ENCODE data around the gene KCNQ5. TPM values are rescaled to one million over a fixed set of nuclear protein-coding genes. Genes with fewer than 3 reads are reported as not detected.
A peak's percentile ranks its signal among the peaks of the same experiment; 100 is the strongest.

The KCNQ5 gene
- total RNA-seq, 1 experiment from 2014 or later, result 2.0 TPM

- TF ChIP-seq E2F5 (CRISPR knock-in tag; IDR thresholded peaks at IDR 0.05) (no peak), NR3C1 (CRISPR knock-in tag; conservative IDR thresholded peaks at IDR 0.05; ENCODE audit: low read depth) (no peak), JAZF1 (CRISPR knock-in tag; IDR thresholded peaks at IDR 0.05) (no peak)
These were observed 81.2 kb downstream of the KCNQ5 start (continued) for GRCh38 chr6:72703093-72703492.

- DNase-seq (ENCODE audit: low spot score), result no peak
- Mint-ChIP-seq H3K4me3 (no peak overlapping the region), H3K36me3 (no peaks in the 10 kb centered on the region), H3K27me3 (ENCODE audit: low read depth) (no peaks in the 10 kb centered on the region), H3K4me1 (peaks cover 7% of the 10 kb centered on the region), H3K9me3 (peaks cover 4% of the 10 kb centered on the region), H3K27ac (no peak overlapping the region)
- POLR2A ChIA-PET, result no interaction called here
- ATAC-seq, result peak; percentile 70
- no peak for TF ChIP-seq ATF1 (CRISPR knock-in tag; IDR thresholded peaks at IDR 0.05)
- TF ChIP-seq FOXK1 (CRISPR knock-in tag; IDR thresholded peaks at IDR 0.05), result no peak
- no peak for TF ChIP-seq ZNF263 (CRISPR knock-in tag; IDR thresholded peaks at IDR 0.05; ENCODE audit: low read depth)
- CTCF ChIA-PET, result no interaction called here
These were observed 83.1 kb downstream of the KCNQ5 start for GRCh38 chr6:72704979-72705378.

GRCh38 chr6:72709431-72709830 lies 87.6 kb downstream of the KCNQ5 start:
- H3K27me3 Mint-ChIP-seq (ENCODE audit: low read depth), result no peaks in the 10 kb centered on the region
- no peaks in the 10 kb centered on the region for H3K36me3 Mint-ChIP-seq
- no peak overlapping the region for H3K4me3 Mint-ChIP-seq
- ChIA-PET CTCF (no interaction called here), POLR2A (no interaction called here)
- no peak for TF ChIP-seq ZSCAN18 (CRISPR knock-in tag; IDR thresholded peaks at IDR 0.05)
- TF ChIP-seq ATF2 (CRISPR knock-in tag; IDR thresholded peaks at IDR 0.05; ENCODE audit: borderline replicate concordance, low read depth), result no peak
- TF ChIP-seq NFYB (CRISPR knock-in tag; conservative IDR thresholded peaks at IDR 0.05; ENCODE audit: low read depth), result no peak
- no peak for TF ChIP-seq CBFB (CRISPR knock-in tag; IDR thresholded peaks at IDR 0.05; ENCODE audit: low read depth)
- no peak for TF ChIP-seq AFF4 (CRISPR knock-in tag; IDR thresholded peaks at IDR 0.05; ENCODE audit: borderline replicate concordance)
- no peak for TF ChIP-seq ATF1 (CRISPR knock-in tag; IDR thresholded peaks at IDR 0.05)
- peaks cover 8% of the 10 kb centered on the region for H3K4me1 Mint-ChIP-seq
- DNase-seq (ENCODE audit: low spot score) (no peak), ATAC-seq (no peak)
- H3K27ac Mint-ChIP-seq, result no peak overlapping the region
- peaks cover 14% of the 10 kb centered on the region for H3K9me3 Mint-ChIP-seq

- H3K27ac Mint-ChIP-seq, result no peak overlapping the region
- no peak overlapping the region for H3K4me3 Mint-ChIP-seq
- no peaks in the 10 kb centered on the region for H3K27me3 Mint-ChIP-seq (ENCODE audit: low read depth)
- ChIA-PET POLR2A (no interaction called here), CTCF (no interaction called here)
- no peaks in the 10 kb centered on the region for H3K36me3 Mint-ChIP-seq
- peaks cover 14% of the 10 kb centered on the region for H3K9me3 Mint-ChIP-seq
- ATAC-seq (no peak), DNase-seq (ENCODE audit: low spot score) (no peak)
- no peak for TF ChIP-seq ZBTB21 (CRISPR knock-in tag; IDR thresholded peaks at IDR 0.05; ENCODE audit: borderline replicate concordance)
- no peak for TF ChIP-seq ZNF138 (CRISPR knock-in tag; conservative IDR thresholded peaks at IDR 0.05)
- no peak for TF ChIP-seq FOXJ3 (CRISPR knock-in tag; IDR thresholded peaks at IDR 0.05; ENCODE audit: borderline replicate concordance)
- H3K4me1 Mint-ChIP-seq, result peaks cover 8% of the 10 kb centered on the region
These were observed 89.9 kb downstream of the KCNQ5 start for GRCh38 chr6:72711731-72712130.

All from WTC11 (cell line).